Measurements from ENCODE around the gene PLD4.

DNA sequence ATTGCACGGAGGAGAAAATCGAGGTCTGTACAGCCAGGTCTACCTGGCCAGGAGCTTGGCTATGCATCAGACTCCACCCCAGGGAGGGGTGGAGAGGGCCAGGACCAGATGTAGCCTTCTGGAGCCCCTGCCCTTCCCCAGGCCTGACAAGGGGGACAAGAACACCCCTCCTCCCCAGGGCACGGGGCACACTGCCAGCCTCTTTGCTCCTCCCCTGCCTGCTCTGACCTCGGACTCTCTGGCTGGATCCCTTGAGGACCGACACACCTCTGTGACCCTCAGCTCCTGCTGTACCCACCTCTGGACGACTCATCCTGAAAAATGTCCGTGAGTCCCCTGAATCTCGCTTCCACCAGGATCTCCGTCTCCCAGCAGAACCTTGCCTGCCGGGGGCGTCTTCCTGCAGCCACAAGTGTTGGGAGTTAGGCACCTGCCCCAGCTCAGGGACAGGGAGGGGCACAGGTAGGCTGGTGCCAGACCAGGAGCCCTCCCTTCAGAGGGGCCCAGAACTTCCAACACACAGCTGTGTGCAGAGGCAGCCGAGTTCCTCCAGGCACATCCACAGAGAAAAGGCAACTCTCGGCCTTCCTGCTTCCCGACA, 31.7 kb downstream of the PLD4 start:
- TF ChIP-seq SP1 (IDR thresholded peaks at IDR 0.05; ENCODE audit: low read depth, low read length) = no peak
- TF ChIP-seq SIRT6 (IDR thresholded peaks at IDR 0.05; ENCODE audit: low read length) = no peak
- TF ChIP-seq POLR2A (IDR thresholded peaks at IDR 0.05; ENCODE audit: control extremely low read depth in 1 of 2, low read depth in 2 of 2, low read length in 2 of 2) = no peak
- no peak for TF ChIP-seq CHD2 (IDR thresholded peaks at IDR 0.05; ENCODE audit: low read length)
- no peak for TF ChIP-seq YY1 (IDR thresholded peaks at IDR 0.05; ENCODE audit: low read depth, low read length)
- no peak for TF ChIP-seq TAF1 (IDR thresholded peaks at IDR 0.05; ENCODE audit: low read depth, low read length)
- TF ChIP-seq, protein P1, sequence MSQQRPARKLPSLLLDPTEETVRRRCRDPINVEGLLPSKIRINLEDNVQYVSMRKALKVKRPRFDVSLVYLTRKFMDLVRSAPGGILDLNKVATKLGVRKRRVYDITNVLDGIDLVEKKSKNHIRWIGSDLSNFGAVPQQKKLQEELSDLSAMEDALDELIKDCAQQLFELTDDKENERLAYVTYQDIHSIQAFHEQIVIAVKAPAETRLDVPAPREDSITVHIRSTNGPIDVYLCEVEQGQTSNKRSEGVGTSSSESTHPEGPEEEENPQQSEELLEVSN (IDR thresholded peaks at IDR 0.05) = no peak
- TF ChIP-seq EZH2 (IDR thresholded peaks at IDR 0.05; ENCODE audit: low read depth, low read length, severe bottlenecking) = no peak
- TF ChIP-seq, protein P2, sequence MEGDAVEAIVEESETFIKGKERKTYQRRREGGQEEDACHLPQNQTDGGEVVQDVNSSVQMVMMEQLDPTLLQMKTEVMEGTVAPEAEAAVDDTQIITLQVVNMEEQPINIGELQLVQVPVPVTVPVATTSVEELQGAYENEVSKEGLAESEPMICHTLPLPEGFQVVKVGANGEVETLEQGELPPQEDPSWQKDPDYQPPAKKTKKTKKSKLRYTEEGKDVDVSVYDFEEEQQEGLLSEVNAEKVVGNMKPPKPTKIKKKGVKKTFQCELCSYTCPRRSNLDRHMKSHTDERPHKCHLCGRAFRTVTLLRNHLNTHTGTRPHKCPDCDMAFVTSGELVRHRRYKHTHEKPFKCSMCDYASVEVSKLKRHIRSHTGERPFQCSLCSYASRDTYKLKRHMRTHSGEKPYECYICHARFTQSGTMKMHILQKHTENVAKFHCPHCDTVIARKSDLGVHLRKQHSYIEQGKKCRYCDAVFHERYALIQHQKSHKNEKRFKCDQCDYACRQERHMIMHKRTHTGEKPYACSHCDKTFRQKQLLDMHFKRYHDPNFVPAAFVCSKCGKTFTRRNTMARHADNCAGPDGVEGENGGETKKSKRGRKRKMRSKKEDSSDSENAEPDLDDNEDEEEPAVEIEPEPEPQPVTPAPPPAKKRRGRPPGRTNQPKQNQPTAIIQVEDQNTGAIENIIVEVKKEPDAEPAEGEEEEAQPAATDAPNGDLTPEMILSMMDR (IDR thresholded peaks at IDR 0.05; ENCODE audit: control extremely low read depth in 1 of 3, insufficient read depth in 1 of 3, low read depth in 1 of 3, low read length in 3 of 3) = no peak
- no peak for TF ChIP-seq TAF7 (optimal IDR thresholded peaks at IDR 0.05; ENCODE audit: borderline replicate concordance, low read depth, low read length)

All from H1 (cell line).